Activated CD8-positive, alpha-beta memory T cell treated with anti-CD3 and anti-CD28 coated beads, Interleukin-2, amount 10 ng/mL, durations not matched to agents 7 days and 5 days (primary cell): ENCODE results near the gene NUSAP1. TPM values are rescaled to one million over a fixed set of nuclear protein-coding genes. Genes with fewer than 3 reads are reported as not detected.

Source experiments
- total RNA-seq, 2 experiments: library from RNA; stranded (reverse); gene quantifications; one replicate each; pipeline ENCODE4 v1.2.3, GENCODE V29; 2021

NUSAP1 gene
- total RNA-seq, 2 experiments from 2014 or later: 234 to 334 TPM

Other genes with a start within 250 kb of the NUSAP1 start
- 10 to 100 TPM; 25.8 to 30.8 TPM for gene INO80, start 216.6 kb upstream of the NUSAP1 start, total RNA-seq
- gene EXD1, start 102.1 kb upstream of the NUSAP1 start, total RNA-seq: not detected
- 10 to 100 TPM; 47.5 to 54.1 TPM for gene CHP1, start 101.6 kb upstream of the NUSAP1 start, total RNA-seq
- 10 to 100 TPM; 21.1 to 21.2 TPM for gene OIP5, start 290 bp upstream of the NUSAP1 start, total RNA-seq
- 10 to 100 TPM; 12.4 to 14.1 TPM for gene NDUFAF1, start 69.6 kb downstream of the NUSAP1 start, total RNA-seq
- gene RTF1, start 84.2 kb downstream of the NUSAP1 start, total RNA-seq: 10 to 100 TPM; 36.3 to 43.4 TPM
- under 1 TPM in 1 of 2 experiments, not detected in 1; 0.52 TPM for gene ITPKA, start 161.0 kb downstream of the NUSAP1 start, total RNA-seq
- under 1 TPM; 0.20 to 0.30 TPM for gene LTK, start 180.9 kb downstream of the NUSAP1 start, total RNA-seq
- 10 to 100 TPM; 38.2 to 40.0 TPM for gene RPAP1, start 211.4 kb downstream of the NUSAP1 start, total RNA-seq
- gene TYRO3, start 226.3 kb downstream of the NUSAP1 start, total RNA-seq: under 1 TPM; 0.32 to 0.66 TPM